ENCODE results near the gene TCF7L1.

DNA sequence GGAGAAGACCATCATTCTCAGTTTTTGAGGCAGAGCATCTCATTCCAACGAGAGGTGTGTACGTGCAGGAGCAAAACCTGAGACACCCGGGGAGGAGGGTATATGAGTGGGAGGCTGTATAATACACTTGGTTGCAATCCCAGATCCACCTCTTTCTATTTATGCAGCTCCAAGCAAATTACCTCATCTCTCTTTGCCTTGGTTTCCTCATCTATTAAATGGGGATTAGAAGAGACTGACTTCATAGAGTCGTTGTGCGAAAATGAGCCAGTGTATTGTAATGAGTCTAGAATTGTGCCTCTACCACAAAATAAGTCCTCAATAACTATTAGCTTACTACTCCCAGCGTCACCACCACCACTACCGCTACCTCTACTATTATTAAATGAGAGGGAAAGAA lies 154.5 kb downstream of the TCF7L1 start:
- TF ChIP-seq POLR2A (IDR thresholded peaks at IDR 0.05; ENCODE audit: low read length) (no peak), GATA1 (IDR thresholded peaks at IDR 0.05; ENCODE audit: low read depth, low read length) (no peak)

Data from erythroblast (primary cell).